ENCODE measurements around the gene CEP152.
"Not testable (repeated sequence)": the region's sequence is repeated elsewhere in the genome, so short reads cannot be mapped to it uniquely, and the experiment has no call there.

The CEP152 gene

GRCh38 chr15:48810414-48811324, at the start of gene CEP152:
TSS of gene CEP152 (minus strand) at chr15:48811069. CDS start at chr15:48805649, 5,420 bp downstream.
- peak; percentile 94 for DNase-seq

- DNase-seq: no peak
These were observed 48.6 kb upstream of the CEP152 start for GRCh38 chr15:48859426-48859825.

- no peak for DNase-seq
These were observed 47.5 kb upstream of the CEP152 start for GRCh38 chr15:48858401-48858800.

- no peak for DNase-seq
These were observed 46.1 kb upstream of the CEP152 start for GRCh38 chr15:48856942-48857341.

- DNase-seq: no peak
These were observed 44.9 kb upstream of the CEP152 start for GRCh38 chr15:48855501-48856440.

GRCh38 chr15:48854434-48854833, 43.6 kb upstream of the CEP152 start:
- not testable (repeated sequence) for DNase-seq

- no peak for DNase-seq
These were observed 41.1 kb upstream of the CEP152 start for GRCh38 chr15:48851956-48852355.

GRCh38 chr15:48850648-48851047, 39.8 kb upstream of the CEP152 start:
- DNase-seq: no peak

- DNase-seq: no peak
These were observed 34.3 kb upstream of the CEP152 start for GRCh38 chr15:48845123-48845522.

- no peak for DNase-seq
These were observed 31.6 kb upstream of the CEP152 start for GRCh38 chr15:48842501-48842900.

GRCh38 chr15:48834756-48835155, 23.9 kb upstream of the CEP152 start:
- DNase-seq: no peak

- no peak for DNase-seq
These were observed 22.8 kb upstream of the CEP152 start for GRCh38 chr15:48833526-48834239.

GRCh38 chr15:48832648-48833047, 21.8 kb upstream of the CEP152 start:
- no peak for DNase-seq

- DNase-seq: no peak
These were observed 18.0 kb upstream of the CEP152 start for GRCh38 chr15:48828906-48829305.

GRCh38 chr15:48828471-48828870, 17.6 kb upstream of the CEP152 start:
- DNase-seq: no peak

- no peak for DNase-seq
These were observed 14.2 kb upstream of the CEP152 start for GRCh38 chr15:48825075-48825474.

GRCh38 chr15:48823706-48824105, 12.8 kb upstream of the CEP152 start:
- DNase-seq: no peak

- no peak for DNase-seq
These were observed 12.4 kb upstream of the CEP152 start for GRCh38 chr15:48823237-48823636.

- DNase-seq: no peak
These were observed 3.4 kb upstream of the CEP152 start for GRCh38 chr15:48814286-48814685.

- no peak for DNase-seq
These were observed 573 bp upstream of the CEP152 start for GRCh38 chr15:48811325-48811958.

- no peak for DNase-seq
These were observed 4.7 kb downstream of the CEP152 start for GRCh38 chr15:48806151-48806550.

- DNase-seq: no peak
These were observed 5.3 kb downstream of the CEP152 start for GRCh38 chr15:48805591-48805990.

All from activated CD8-positive, alpha-beta memory T cell treated with anti-CD3 and anti-CD28 coated beads, Interleukin-2, amount 50 U/mL, for 48 hours (primary cell).